K562 (cell line): Measurements from ENCODE around the gene CYSLTR1. TPM values are rescaled to one million over a fixed set of nuclear protein-coding genes. Genes with fewer than 3 reads are reported as not detected.

Experiments used
- ATAC-seq: fragments of 200-7000 bp; cut with Tn5 transposase; 3 replicates; pipeline ENCODE4 v1.9.1; 2020; ENCODE audit warnings: moderate library complexity
- BruUV-seq: library from RNA; stranded (reverse); fragments of 400-500 nt; replicated peaks from 2 replicates; lab custom pipeline; 2021; lab: Mats Ljungman, UMichigan
- CTCF ChIA-PET: fragments of 300-600 bp; formaldehyde crosslinking; extraction: SDS; loops from one replicate; lab custom pipeline; 2021; ENCODE audit warnings: low intra/inter-chr PET ratio; lab: Yijun Ruan, JAX
- POLR2A ChIA-PET: fragments of 300-600, 350-650 bp; sonication (Branson Sonifier 250); formaldehyde crosslinking; extraction: SDS; loops from one replicate; lab custom pipeline; 2021; ENCODE audit warnings: antibody characterized with exemption, inconsistent platforms; lab: Yijun Ruan, JAX
- DNase-seq, 4 experiments: peaks; one replicate each; pipeline versions ENCODE4 v3.0.0 to v3.0.0-alpha.2; 2011 to 2018; ENCODE audit warnings: low spot score in 3 of 4, mixed read lengths in 3 of 4; ENCODE audit errors: extremely low read depth in 1 of 4
- FAIRE-seq: peaks from 2 replicates; lab custom pipeline; 2011; peaks lifted over from hg19 to GRCh38; lab: Jason Lieb, UNC
- H2AFZ ChIP-seq: 2 replicates; pipeline ENCODE4 v1.6.0; 2011; ENCODE audit warnings: low read depth, low read length, control low read depth, inconsistent platforms
- H3K27ac ChIP-seq: fragments of 200-600 bp; 3 replicates; pipeline ENCODE4 v1.8.0; 2011; ENCODE audit warnings: low read depth, mild to moderate bottlenecking, control low read depth, inconsistent platforms, low read length, moderate library complexity, mixed read lengths; ENCODE audit errors: extremely low read depth
- H3K27me3 ChIP-seq, 2 experiments: fragments of 300-600 bp in 1 of 2; 2 replicates in 1 of 2; 3 replicates in 1 of 2; pipeline versions ENCODE4 v1.6.0 to v1.8.0; 2011; ENCODE audit warnings: inconsistent platforms in 2 of 2, low read length in 2 of 2, mild to moderate bottlenecking in 1 of 2, mixed read lengths in 1 of 2, moderate library complexity in 1 of 2; ENCODE audit not compliant: control insufficient read depth in 2 of 2, insufficient read depth in 2 of 2
- H3K36me3 ChIP-seq: fragments of 300-600 bp; 3 replicates; pipeline ENCODE4 v1.8.0; 2011; ENCODE audit warnings: mild to moderate bottlenecking, low read length, inconsistent platforms; ENCODE audit not compliant: control insufficient read depth, insufficient read depth
- H3K4me1 ChIP-seq, 2 experiments: fragments of 200-600 bp in 1 of 2; replicated peaks in 1 of 2; 2 replicates in 1 of 2; 3 replicates in 1 of 2; pipeline versions ENCODE4 v1.5.1 to v1.8.0; 2011; ENCODE audit warnings: inconsistent platforms in 2 of 2, low read length in 2 of 2, mild to moderate bottlenecking in 1 of 2, mixed read lengths in 1 of 2, moderate library complexity in 1 of 2; ENCODE audit not compliant: control insufficient read depth in 2 of 2, insufficient read depth in 2 of 2
- H3K4me2 ChIP-seq: 2 replicates; pipeline ENCODE4 v1.6.1; 2011; ENCODE audit warnings: low read length, control low read depth, inconsistent platforms, mixed read lengths; ENCODE audit not compliant: insufficient read depth
- H3K4me3 ChIP-seq: fragments of 200-600 bp; sonication (generic), shearing (Covaris generic); 2 replicates; pipeline ENCODE4 v1.5.1; 2016; ENCODE audit warnings: control low read depth, inconsistent platforms
- H3K79me2 ChIP-seq: fragments of 200-600 bp; 3 replicates; pipeline ENCODE4 v1.8.0; 2011; ENCODE audit warnings: low read length, inconsistent platforms; ENCODE audit not compliant: control insufficient read depth, insufficient read depth
- H3K9ac ChIP-seq, 2 experiments: 2 replicates each; pipeline versions ENCODE4 v1.6.0 to v1.6.1; 2011; ENCODE audit warnings: low read depth in 2 of 2, low read length in 2 of 2, control low read depth in 1 of 2, inconsistent platforms in 1 of 2, mild to moderate bottlenecking in 1 of 2, mixed read lengths in 1 of 2; ENCODE audit not compliant: insufficient read depth in 1 of 2
- H3K9me1 ChIP-seq: one replicate; pipeline ENCODE4 v1.6.0; 2011; ENCODE audit warnings: inconsistent platforms, mild to moderate bottlenecking, low read length, moderate library complexity; ENCODE audit not compliant: control insufficient read depth, insufficient read depth
- H3K9me3 ChIP-seq: replicated peaks from 2 replicates; pipeline ENCODE4 v1.5.1; 2011; ENCODE audit warnings: low read depth, low read length, inconsistent platforms; ENCODE audit not compliant: control insufficient read depth, insufficient read depth
- H4K20me1 ChIP-seq: replicated peaks from 2 replicates; pipeline ENCODE4 v1.6.1; 2011; ENCODE audit warnings: low read length, inconsistent platforms, mixed read lengths; ENCODE audit not compliant: control insufficient read depth, insufficient read depth
- CBFB ChIP-seq: sonication (generic); formaldehyde crosslinking; IDR thresholded peaks from 2 replicates; pipeline ENCODE4 v1.4.0; 2020; ENCODE audit warnings: mild to moderate bottlenecking, missing genetic modification reagents
- CCNT2 ChIP-seq: IDR thresholded peaks from 2 replicates; pipeline ENCODE4 v1.6.1; 2011; ENCODE audit warnings: borderline replicate concordance, low read depth, mild to moderate bottlenecking, moderate library complexity, mixed read lengths, low read length; ENCODE audit not compliant: insufficient read length; ENCODE audit errors: extremely low read depth
- DMBX1 ChIP-seq: fragments of 250-450 bp; sonication (Bioruptor Pico); IDR thresholded peaks from 2 replicates; pipeline ENCODE4 v1.8.0; 2022; ENCODE audit warnings: inconsistent platforms, mild to moderate bottlenecking, moderate library complexity, borderline replicate concordance
- E2F4 ChIP-seq: sonication (generic); formaldehyde crosslinking; IDR thresholded peaks from 2 replicates; pipeline ENCODE4 v1.8.0; 2022; ENCODE audit warnings: mild to moderate bottlenecking, low read depth, missing genetic modification reagents
- HINFP ChIP-seq: fragments of 450-650 bp; conservative IDR thresholded peaks from 2 replicates; pipeline ENCODE4 v1.6.1; 2016; ENCODE audit warnings: missing genetic modification characterization, low read depth, mild to moderate bottlenecking, control low read depth, missing compliant biosample characterization
- IRF2 ChIP-seq: sonication (generic); formaldehyde crosslinking; IDR thresholded peaks from 2 replicates; pipeline ENCODE4 v1.8.1; 2022; ENCODE audit warnings: mild to moderate bottlenecking, missing genetic modification reagents
- L3MBTL2 ChIP-seq: fragments of 450-650 bp; IDR thresholded peaks from 2 replicates; pipeline ENCODE4 v1.6.1; 2016; ENCODE audit warnings: mild to moderate bottlenecking, moderate library complexity
- MXD1 ChIP-seq: fragments of 250-450 bp; sonication (Bioruptor Pico); IDR thresholded peaks from 2 replicates; pipeline ENCODE4 v1.8.0; 2021; ENCODE audit warnings: borderline replicate concordance, mild to moderate bottlenecking, moderate library complexity; ENCODE audit not compliant: poor library complexity, severe bottlenecking
- MYNN ChIP-seq, 2 experiments: sonication (generic); formaldehyde crosslinking in 1 of 2; IDR thresholded peaks; 2 replicates each; pipeline versions ENCODE4 v1.5.0 to v1.6.1; 2016 to 2020; ENCODE audit warnings: antibody characterized with exemption in 1 of 2, missing genetic modification reagents in 1 of 2
- POLR2G ChIP-seq: fragments of 200-400 bp; formaldehyde crosslinking; IDR thresholded peaks from 2 replicates; pipeline ENCODE4 v1.6.1; 2017; ENCODE audit warnings: low read depth, mild to moderate bottlenecking, antibody characterized with exemption, low read length, moderate library complexity
- ZBED1 ChIP-seq: IDR thresholded peaks from 2 replicates; pipeline ENCODE4 v1.6.1; 2014
- ZNF280A ChIP-seq: fragments of 450-650 bp; IDR thresholded peaks from 2 replicates; pipeline ENCODE4 v1.6.1; 2018; ENCODE audit warnings: mild to moderate bottlenecking, low read depth; ENCODE audit not compliant: partially characterized antibody
- ZNF780A ChIP-seq: fragments of 250-450 bp; sonication (Bioruptor Pico); IDR thresholded peaks from 2 replicates; pipeline ENCODE4 v1.5.0; 2021; ENCODE audit warnings: mild to moderate bottlenecking
- WGBS: fragments of 100-300 bp; shearing (Covaris generic); methylation state at CpG from one replicate; pipeline ENCODE4 v1.1.6; 2016; ENCODE audit warnings: low coverage, mixed read lengths; ENCODE audit not compliant: insufficient coverage; ENCODE audit errors: missing lambda C conversion rate; 5-methylcytosine and 5-hydroxymethylcytosine counted together
- in situ Hi-C: fragments of 300-500 bp; cut with MboI; formaldehyde crosslinking; loops from 4 replicates; pipeline ENCODE4 v1.15.0; 2018; ENCODE audit warnings: inconsistent platforms, mixed read lengths
- intact Hi-C: fragments of 100-400 bp; cut with micrococcal nuclease; formaldehyde crosslinking; loops from 2 replicates; pipeline ENCODE4 v1.14.2; 2022
- polyA plus RNA-seq, 8 experiments: library from polyadenylated mRNA; depleted of rRNA in 4 of 8; stranded (reverse) in 5 of 8; unstranded in 3 of 8; fragments of >200 nt; fragmentation: Nextera tagmentation in 2 of 8; fragmentation: Illumina TruSeq in 1 of 8; extraction: Ambion mirVana in 2 of 8; extraction: Trizol in 1 of 8; gene quantifications; 2 replicates each; pipeline versions ENCODE4 v1.2.1 to v1.2.3, GENCODE V29; 2011 to 2014; ENCODE audit warnings: inconsistent platforms in 1 of 8, missing spikeins in 1 of 8
- total RNA-seq, 7 experiments: library from RNA; depleted of rRNA in 6 of 7; stranded (reverse); fragments of >200 nt in 6 of 7; fragmentation: Illumina TruSeq in 2 of 7; extraction: Trizol in 2 of 7; gene quantifications; 2 replicates each; pipeline versions ENCODE4 v1.2.1 to v1.2.3, GENCODE V29; 2011 to 2021; ENCODE audit warnings: low replicate concordance in 1 of 7

Gene CYSLTR1
- total and polyA plus RNA-seq, 9 of the 15 experiments (the other 6 are each of a cell fraction or from before 2014, with no cell fraction given), result 0.04 to 0.07 TPM; not detected in 7

GRCh38 chrX:78307665-78308064 is 19.7 kb downstream of the CYSLTR1 start:
- no TSS peak for BruUV-seq
- no peak for FAIRE-seq

GRCh38 chrX:78303086-78303485 is 24.3 kb downstream of the CYSLTR1 start:
- WGBS, result 0% methylated on average over 1 of the region's 2 CpGs
- BruUV-seq, result no TSS peak
- no peak overlapping the region for H3K4me3 ChIP-seq
- H3K9me3 ChIP-seq, result no peaks in the 10 kb centered on the region
- CTCF ChIA-PET, result no interaction called here
- DNase-seq (no peak), FAIRE-seq (no peak), ATAC-seq (no peak)
- H3K36me3 ChIP-seq, result no peaks in the 10 kb centered on the region
- intact Hi-C loops, result no loop called here
- no peak overlapping the region for H3K9ac ChIP-seq
- H3K27ac ChIP-seq, result no peak overlapping the region
- H3K27me3 ChIP-seq, result no peaks in the 10 kb centered on the region
- H3K79me2 ChIP-seq, result no peaks in the 10 kb centered on the region
- no peaks in the 10 kb centered on the region for H3K4me1 ChIP-seq
- H2AFZ ChIP-seq, result no peak overlapping the region
- H3K4me2 ChIP-seq, result no peak overlapping the region
- no peaks in the 10 kb centered on the region for H3K9me1 ChIP-seq
- in situ Hi-C loops, result no loop called here
- H4K20me1 ChIP-seq, result no peaks in the 10 kb centered on the region
- POLR2A ChIA-PET, result no interaction called here
- TF ChIP-seq ZNF280A (no peak), L3MBTL2 (no peak), MYNN (IDR thresholded peaks at IDR 0.05) (no peak), MYNN (CRISPR knock-in tag; IDR thresholded peaks at IDR 0.05) (no peak), ZNF780A (CRISPR knock-in tag) (no peak), E2F4 (CRISPR knock-in tag) (no peak), MXD1 (no peak), DMBX1 (no peak)

More at GRCh38 chrX:78307665-78308064, 19.7 kb downstream of the CYSLTR1 start:
- Histone ChIP-seq H3K79me2 (no peaks in the 10 kb centered on the region), H3K4me2 (no peak overlapping the region), H2AFZ (no peak overlapping the region), H3K9ac (no peak overlapping the region), H3K9me3 (no peaks in the 10 kb centered on the region), H4K20me1 (no peaks in the 10 kb centered on the region), H3K36me3 (no peaks in the 10 kb centered on the region)
- ATAC-seq (no peak), DNase-seq (no peak)
- in situ Hi-C loops, result no loop called here
- intact Hi-C loops, result no loop called here
- no peak for TF ChIP-seq CCNT2
- no peak for TF ChIP-seq POLR2G
- TF ChIP-seq ZBED1, result no peak
- TF ChIP-seq CBFB (CRISPR knock-in tag), result no peak
- no peak for TF ChIP-seq IRF2 (CRISPR knock-in tag)
- TF ChIP-seq HINFP (tag), result no peak
- TF ChIP-seq, all 486 proteins: peak for 0
- Histone ChIP-seq H3K27ac (no peak overlapping the region), H3K27me3 (no peaks in the 10 kb centered on the region), H3K4me3 (no peak overlapping the region), H3K4me1 (no peaks in the 10 kb centered on the region), H3K9me1 (no peaks in the 10 kb centered on the region)
- POLR2A ChIA-PET, result no interaction called here
- CTCF ChIA-PET, result no interaction called here
